Activated T-cell treated with anti-CD3 and anti-CD28 coated beads for 24 hours (primary cell): ENCODE measurements around the gene DNAH6.
"Not testable (repeated sequence)": the region's sequence is repeated elsewhere in the genome, so short reads cannot be mapped to it uniquely, and the experiment has no call there.

ENCODE experiments used
- DNase-seq: peaks from one replicate; pipeline ENCODE4 v3.0.0-alpha.2; 2020; ENCODE audit warnings: low read depth

Gene DNAH6

GRCh38 chr2:84741182-84741822 is 225.0 kb downstream of the DNAH6 start:
- DNase-seq = peak; percentile 21

DNA sequence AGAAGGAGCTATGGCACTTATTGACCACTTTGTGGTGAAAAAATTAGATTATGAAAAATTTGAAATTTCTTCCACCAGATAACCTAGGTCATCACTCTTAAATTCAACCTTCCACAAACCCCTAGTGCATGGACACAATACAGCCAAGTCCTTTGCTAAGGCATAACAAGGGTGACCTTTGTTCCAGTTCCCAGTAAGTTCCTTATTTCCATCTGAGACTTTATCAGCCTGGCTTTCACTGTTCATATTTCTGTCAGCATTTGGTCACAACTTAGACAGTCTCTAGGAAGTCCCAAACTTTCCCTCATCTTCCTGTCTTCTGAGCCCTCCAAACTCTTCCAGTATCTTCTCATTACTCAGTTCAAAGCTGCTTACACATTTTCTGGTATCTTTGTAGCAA is 232.0 kb downstream of the DNAH6 start:
- no peak for DNase-seq

DNA sequence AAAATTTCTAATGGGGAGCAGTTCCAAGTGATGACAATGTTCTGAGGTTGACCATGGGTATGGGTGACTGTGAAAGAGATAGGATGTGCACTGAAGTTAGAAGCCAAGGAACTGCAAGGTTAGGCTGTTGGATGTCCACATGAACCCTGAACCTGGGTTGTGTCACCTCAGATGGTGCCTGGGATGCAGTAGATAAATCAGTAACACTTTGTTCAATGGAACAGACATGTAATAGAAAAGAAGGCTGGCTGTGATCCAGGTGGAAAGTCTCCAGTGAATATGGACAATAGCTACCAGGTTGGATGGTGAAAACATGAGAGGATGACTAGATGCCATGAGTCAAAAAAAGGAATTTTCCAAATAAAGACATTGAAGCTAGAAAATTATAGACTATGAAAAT is 233.1 kb downstream of the DNAH6 start:
- DNase-seq = no peak

DNA sequence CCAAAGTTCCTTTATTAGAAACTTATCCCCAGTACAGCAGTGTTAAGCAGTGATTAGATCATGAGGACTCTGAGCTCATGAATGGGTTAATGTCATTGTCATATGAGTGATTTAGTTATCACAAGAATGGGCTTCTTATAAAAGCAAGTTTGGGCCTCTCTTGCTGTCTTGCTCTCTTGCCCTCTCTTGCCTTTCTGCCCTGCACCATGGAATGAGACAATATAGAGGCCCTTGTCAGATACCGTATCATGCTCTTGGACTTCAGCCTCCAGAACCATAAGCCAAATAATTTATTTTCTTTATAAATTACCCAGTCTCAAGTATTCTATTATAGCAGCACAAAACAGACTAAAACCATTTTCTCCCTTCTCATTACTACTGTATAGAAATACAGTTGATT is 238.8 kb downstream of the DNAH6 start:
- DNase-seq = no peak

DNA sequence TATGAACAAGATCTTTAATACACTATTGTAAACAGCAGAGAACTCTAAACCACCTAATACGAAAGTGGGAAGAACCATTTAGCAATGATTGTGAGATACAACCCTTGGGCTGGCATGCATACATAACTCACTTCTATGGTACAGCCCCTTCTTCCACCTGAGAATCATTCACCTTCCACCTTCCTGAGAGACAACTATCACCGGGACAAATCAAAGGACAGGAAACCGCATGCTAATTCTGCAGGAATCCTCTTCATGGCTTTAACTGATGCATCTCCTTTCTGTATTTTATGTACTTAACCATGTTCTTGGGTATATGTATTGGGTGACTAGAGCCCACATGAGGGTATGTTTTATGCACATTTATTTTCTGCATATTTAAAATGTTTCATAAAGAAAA is 241.3 kb downstream of the DNAH6 start:
- no peak for DNase-seq

GRCh38 chr2:84766791-84767190 is 250.5 kb downstream of the DNAH6 start:
- no peak for DNase-seq

GRCh38 chr2:84768840-84769239 is 252.5 kb downstream of the DNAH6 start:
- no peak for DNase-seq

DNA sequence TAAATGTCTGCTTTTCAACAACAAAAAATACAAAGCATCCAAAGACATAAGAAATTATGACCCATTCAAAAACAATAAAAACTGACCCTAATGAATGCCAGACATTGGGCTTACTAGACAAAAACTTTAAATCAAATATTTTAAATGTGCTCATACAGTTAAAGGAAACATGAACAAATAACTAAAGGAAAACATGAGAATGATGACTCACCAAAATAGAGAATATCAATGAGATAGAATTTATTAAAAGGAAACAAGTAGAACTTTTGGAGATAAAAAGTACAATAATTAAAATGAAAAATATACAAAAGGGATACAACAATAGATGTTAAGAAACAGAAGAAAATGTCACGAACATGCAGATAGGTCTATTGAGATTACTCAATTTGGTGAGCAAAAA is 254.0 kb downstream of the DNAH6 start:
- no peak for DNase-seq

DNA sequence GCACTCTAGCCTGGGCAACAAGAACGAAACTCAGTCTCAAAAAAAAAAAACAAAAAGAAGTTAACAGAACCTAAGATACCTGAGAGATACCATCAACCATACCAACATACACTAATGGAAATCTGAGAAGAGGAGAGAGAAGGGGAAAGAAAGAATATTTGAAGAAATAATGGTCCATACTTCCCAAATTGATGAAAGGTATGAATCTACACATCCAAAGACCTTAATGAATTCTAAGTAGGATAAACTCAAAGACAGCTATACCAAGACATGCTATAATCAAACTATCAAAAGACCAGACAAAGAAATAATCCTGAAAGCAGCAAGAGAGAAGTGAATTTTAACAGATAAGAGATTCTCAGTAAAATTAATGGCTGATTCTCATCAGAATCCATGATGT is 255.0 kb downstream of the DNAH6 start:
- no peak for DNase-seq

- not testable (repeated sequence) for DNase-seq
Measured at GRCh38 chr2:84773562-84773961, 257.3 kb downstream of the DNAH6 start.

DNA sequence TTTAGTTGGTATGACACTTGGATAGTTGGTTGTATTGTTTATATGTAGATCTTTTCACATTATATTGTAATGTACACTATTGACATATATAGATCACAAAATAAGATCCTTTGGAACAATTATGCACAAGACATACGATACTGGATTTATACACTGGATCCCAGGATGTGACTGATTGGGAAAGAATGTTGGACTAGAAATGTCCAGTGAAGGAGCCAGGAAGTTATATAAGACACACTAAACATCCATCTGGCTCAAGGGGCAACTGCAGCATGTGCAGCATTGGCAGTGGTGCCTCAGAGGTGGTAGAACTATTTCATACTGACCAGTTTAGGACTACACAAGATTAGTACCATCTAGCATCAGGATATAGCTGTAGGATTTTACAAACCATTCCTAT is 259.7 kb downstream of the DNAH6 start:
- DNase-seq = no peak

DNA sequence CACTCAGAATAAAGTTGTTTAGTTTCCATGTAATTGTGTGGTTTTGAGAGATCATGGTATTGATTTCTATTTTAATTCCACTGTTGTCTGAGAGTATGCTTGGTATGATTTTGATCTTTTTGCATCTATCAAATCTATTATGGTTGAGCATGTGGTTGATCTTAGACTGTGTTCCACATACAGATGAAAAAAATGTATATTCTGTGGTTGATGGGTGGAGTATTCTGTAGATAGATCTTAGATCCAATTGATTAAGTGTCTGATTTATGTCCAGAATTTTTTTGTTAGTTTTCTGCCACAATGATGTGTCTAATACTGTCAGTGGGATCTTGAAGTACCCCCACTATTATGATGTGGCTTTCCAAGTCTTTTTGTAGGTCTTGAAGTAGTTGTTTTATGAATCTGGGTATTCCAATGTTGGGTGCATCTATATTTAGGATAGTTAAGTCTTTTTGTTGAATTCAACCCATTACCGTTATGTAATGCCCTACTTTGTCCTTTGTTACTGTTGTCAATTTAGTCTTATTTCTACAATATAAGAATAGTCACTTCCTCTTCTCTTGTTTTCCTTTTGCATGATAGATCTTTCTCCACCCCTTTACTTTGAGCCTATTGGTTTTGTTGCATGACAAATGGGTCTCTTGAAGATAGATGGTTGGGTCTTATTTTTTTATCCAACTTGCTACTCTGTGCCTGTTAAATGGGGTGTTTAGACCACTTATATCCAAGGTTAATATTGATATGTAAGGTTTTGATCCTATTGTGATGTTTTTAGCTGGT is 262.8 kb downstream of the DNAH6 start:
- no peak for DNase-seq

DNA sequence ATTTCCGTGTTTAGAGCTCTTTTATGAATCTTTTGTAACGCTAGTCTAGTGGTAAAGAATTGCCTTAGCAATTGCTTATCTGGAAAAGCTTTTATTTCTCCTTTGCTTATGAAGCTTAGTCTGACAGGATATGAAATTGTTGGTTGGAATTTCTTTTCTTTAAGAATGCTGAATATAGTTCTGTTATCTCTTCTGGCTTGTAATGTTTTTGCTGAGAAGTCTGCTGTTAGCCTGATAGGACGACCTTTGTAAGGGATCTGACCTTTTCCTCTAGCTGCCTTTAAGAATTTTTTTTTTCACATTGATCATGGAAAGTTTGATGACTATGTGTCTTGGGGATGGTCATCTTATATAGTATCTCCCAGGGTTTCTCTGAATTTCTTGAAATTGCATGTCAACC is 263.5 kb downstream of the DNAH6 start:
- no peak for DNase-seq

GRCh38 chr2:84781942-84782716 is 265.8 kb downstream of the DNAH6 start:
- DNase-seq = peak; percentile 53

- DNase-seq = peak; percentile 4
Measured at GRCh38 chr2:84782717-84783442, 266.6 kb downstream of the DNAH6 start.

GRCh38 chr2:84785950-84786349 is 269.7 kb downstream of the DNAH6 start:
- DNase-seq = no peak

- DNase-seq = no peak
Measured at GRCh38 chr2:84786601-84787000, 270.3 kb downstream of the DNAH6 start.

GRCh38 chr2:84788027-84788426 is 271.7 kb downstream of the DNAH6 start:
- DNase-seq = no peak

DNA sequence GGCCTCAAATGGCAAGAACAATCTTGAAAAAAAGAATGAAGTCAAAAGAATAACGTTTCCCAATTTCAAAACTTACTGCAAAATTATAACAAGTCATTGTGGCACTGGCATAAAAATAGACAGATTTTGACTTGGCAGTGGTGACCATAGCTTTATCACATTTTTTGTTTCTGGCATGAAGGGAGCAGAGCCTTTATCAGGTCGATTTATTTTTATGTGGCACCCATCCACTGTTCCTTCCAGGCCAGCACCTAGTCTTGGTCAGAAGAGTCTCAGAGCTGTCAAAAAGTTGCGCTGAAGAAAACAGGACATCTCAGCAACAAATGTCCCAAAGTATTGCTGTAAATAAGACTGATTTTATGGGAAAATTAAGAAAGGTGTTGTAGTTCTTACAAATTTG is 272.2 kb downstream of the DNAH6 start:
- no peak for DNase-seq

DNA sequence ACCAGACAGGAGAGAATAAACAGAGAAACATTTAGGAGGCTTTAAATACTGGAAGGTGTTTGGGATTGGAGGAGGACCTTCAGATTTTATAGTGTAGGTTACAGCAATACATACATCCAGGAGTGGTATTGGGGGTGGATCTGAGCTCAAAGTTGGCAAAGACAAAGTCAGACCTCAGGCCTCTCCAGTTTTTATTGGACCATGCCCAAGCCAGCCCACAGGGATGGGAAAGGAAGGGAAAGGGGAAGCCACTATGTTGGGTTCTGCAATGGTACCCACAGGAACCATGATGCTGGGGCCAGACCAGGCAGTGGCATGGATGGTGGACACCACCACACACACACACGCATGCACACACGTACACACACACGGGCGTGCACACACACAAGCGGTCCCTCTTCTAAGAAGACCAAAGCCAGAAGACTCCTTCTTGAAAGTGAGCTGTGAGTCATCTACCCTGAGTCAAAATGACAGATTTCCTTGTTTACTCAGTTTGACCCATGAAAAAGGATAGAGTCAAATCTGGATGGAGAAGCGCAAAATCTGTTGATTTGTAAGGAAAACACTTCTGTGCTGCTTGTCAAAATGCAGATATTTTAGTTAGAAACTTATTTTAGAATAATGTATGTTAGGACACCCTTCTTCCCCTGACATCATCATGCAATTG is 276.7 kb downstream of the DNAH6 start:
- no peak for DNase-seq

DNA sequence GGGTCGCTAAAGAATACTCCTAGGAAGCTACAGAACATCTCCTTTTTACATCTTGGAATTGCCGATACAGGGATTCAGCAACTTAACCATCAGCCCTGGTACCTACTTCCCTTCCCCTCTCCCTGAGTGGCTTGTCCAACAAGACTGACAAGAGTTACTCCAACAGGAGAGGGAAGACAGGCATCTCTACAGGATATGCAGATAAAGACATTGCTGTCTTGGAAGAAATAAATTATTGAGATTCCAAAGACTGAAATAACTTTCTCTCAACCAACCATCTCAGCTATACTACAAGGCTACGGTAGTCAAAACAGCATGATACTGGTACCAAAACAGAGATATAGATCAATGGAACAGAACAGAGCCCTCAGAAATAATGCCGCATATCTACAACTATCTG is 277.3 kb downstream of the DNAH6 start:
- DNase-seq = no peak

- no peak for DNase-seq
Measured at GRCh38 chr2:84796798-84797197, 280.5 kb downstream of the DNAH6 start.
